MM.1S (cell line): ENCODE results near the gene CPLANE1.
"Not testable (repeated sequence)": the region's sequence is repeated elsewhere in the genome, so short reads cannot be mapped to it uniquely, and the experiment has no call there.

Experiments used
- DNase-seq: peaks from one replicate; pipeline ENCODE4 v3.0.0-alpha.2; 2015
- H2AFZ ChIP-seq: fragments of 300-600 bp; sonication (generic); 2 replicates; pipeline ENCODE4 v1.6.0; 2016; ENCODE audit warnings: antibody characterized with exemption, low read length
- H3F3A ChIP-seq: fragments of 300-600 bp; sonication (generic); 2 replicates; pipeline ENCODE4 v1.6.1; 2016; ENCODE audit warnings: mild to moderate bottlenecking, antibody characterized with exemption, low read length, moderate library complexity, mixed read lengths; ENCODE audit not compliant: insufficient read depth
- H3K27ac ChIP-seq: fragments of 300-600 bp; sonication (generic); 2 replicates; pipeline ENCODE4 v1.5.1; 2016; ENCODE audit warnings: mild to moderate bottlenecking, low read length
- H3K27me3 ChIP-seq: fragments of 300-600 bp; sonication (generic); replicated peaks from 2 replicates; pipeline ENCODE4 v1.6.0; 2016; ENCODE audit warnings: low read length; ENCODE audit not compliant: insufficient read depth
- H3K36me3 ChIP-seq: fragments of 300-600 bp; sonication (generic); replicated peaks from 2 replicates; pipeline ENCODE4 v1.6.1; 2016; ENCODE audit warnings: mild to moderate bottlenecking, low read length, mixed read lengths; ENCODE audit not compliant: insufficient read depth
- H3K4me1 ChIP-seq: fragments of 300-600 bp; sonication (generic); 2 replicates; pipeline ENCODE4 v1.6.1; 2016; ENCODE audit warnings: low read length, mixed read lengths
- H3K4me2 ChIP-seq: fragments of 300-600 bp; sonication (generic); 2 replicates; pipeline ENCODE4 v1.6.0; 2016; ENCODE audit warnings: low read depth, low read length
- H3K4me3 ChIP-seq: fragments of 300-600 bp; sonication (generic); 2 replicates; pipeline ENCODE4 v1.5.1; 2016; ENCODE audit warnings: low read length, mixed read lengths
- H3K79me2 ChIP-seq: fragments of 300-600 bp; sonication (generic); 2 replicates; pipeline ENCODE4 v1.6.1; 2016; ENCODE audit warnings: mixed run types, low read length, mixed read lengths
- H3K9ac ChIP-seq: fragments of 300-600 bp; sonication (generic); 2 replicates; pipeline ENCODE4 v1.6.1; 2016; ENCODE audit warnings: low read length, mixed read lengths
- H3K9me2 ChIP-seq: fragments of 300-600 bp; sonication (generic); replicated peaks from 2 replicates; pipeline ENCODE4 v1.6.1; 2016; ENCODE audit warnings: mild to moderate bottlenecking, low read length, mixed read lengths; ENCODE audit not compliant: insufficient read depth
- H3K9me3 ChIP-seq: fragments of 300-600 bp; sonication (generic); replicated peaks from 2 replicates; pipeline ENCODE4 v1.6.1; 2016; ENCODE audit warnings: mild to moderate bottlenecking, low read length, mixed read lengths; ENCODE audit not compliant: insufficient read depth
- H4K20me1 ChIP-seq: fragments of 300-600 bp; sonication (generic); 2 replicates; pipeline ENCODE4 v1.6.1; 2016; ENCODE audit warnings: mild to moderate bottlenecking, low read length, moderate library complexity, mixed read lengths; ENCODE audit not compliant: insufficient read depth
- CTCF ChIP-seq: fragments of 300-600 bp; sonication (generic); IDR thresholded peaks from 2 replicates; pipeline ENCODE4 v1.5.1; 2016; ENCODE audit warnings: antibody characterized with exemption, low read length, mixed read lengths
- EZH2 ChIP-seq: fragments of 300-600 bp; sonication (generic); optimal IDR thresholded peaks from 2 replicates; pipeline ENCODE3; 2017; ENCODE audit warnings: low read depth, mild to moderate bottlenecking, antibody characterized with exemption, low read length, mixed read lengths
- EZH2phosphoT487 ChIP-seq: fragments of 300-600 bp; sonication (generic); IDR thresholded peaks from 2 replicates; pipeline ENCODE4 v1.6.1; 2018; ENCODE audit warnings: antibody characterized with exemption, low read length

Gene CPLANE1

GRCh38 chr5:37136694-37137093, 112.5 kb downstream of the CPLANE1 start:
- H3K4me2 ChIP-seq, result no peak overlapping the region
- no peaks in the 10 kb centered on the region for H3K4me1 ChIP-seq
- H3K9ac ChIP-seq, result no peak overlapping the region
- DNase-seq, result no peak
- H2AFZ ChIP-seq, result no peak overlapping the region
- no peaks in the 10 kb centered on the region for H3F3A ChIP-seq
- H3K9me2 ChIP-seq, result no peaks in the 10 kb centered on the region
- H3K36me3 ChIP-seq, result 0 out of 2 replicates have a peak, but pooled peaks cover 4% of the 10 kb centered on the region
- H3K4me3 ChIP-seq, result no peak overlapping the region
- no peaks in the 10 kb centered on the region for H3K27me3 ChIP-seq
- no peak overlapping the region for H3K27ac ChIP-seq
- TF ChIP-seq CTCF, result no peak
- no peak for TF ChIP-seq EZH2
- no peak for TF ChIP-seq EZH2phosphoT487
- H4K20me1 ChIP-seq, result no peaks in the 10 kb centered on the region
- H3K9me3 ChIP-seq, result no peaks in the 10 kb centered on the region
- no peaks in the 10 kb centered on the region for H3K79me2 ChIP-seq

GRCh38 chr5:37135312-37135711, 113.9 kb downstream of the CPLANE1 start:
- not testable (repeated sequence) for H3K36me3 ChIP-seq, H3K9me2 ChIP-seq, H3K9me3 ChIP-seq, H3K27me3 ChIP-seq, H3F3A ChIP-seq, H3K4me3 ChIP-seq, H3K27ac ChIP-seq, DNase-seq, H3K9ac ChIP-seq, H3K4me2 ChIP-seq, H3K79me2 ChIP-seq, H2AFZ ChIP-seq, H3K4me1 ChIP-seq, H4K20me1 ChIP-seq

- H3K36me3 ChIP-seq, result 0 out of 2 replicates have a peak, but pooled peaks cover 4% of the 10 kb centered on the region
- no peaks in the 10 kb centered on the region for H3K27me3 ChIP-seq
- no peaks in the 10 kb centered on the region for H3K4me1 ChIP-seq
- no peaks in the 10 kb centered on the region for H3K9me2 ChIP-seq
- H3K79me2 ChIP-seq, result no peaks in the 10 kb centered on the region
- H3K9me3 ChIP-seq, result no peaks in the 10 kb centered on the region
- H4K20me1 ChIP-seq, result no peaks in the 10 kb centered on the region
- H3K9ac ChIP-seq, result no peak overlapping the region
- H3K27ac ChIP-seq, result no peak overlapping the region
- no peak for DNase-seq
- H2AFZ ChIP-seq, result no peak overlapping the region
- TF ChIP-seq EZH2, result no peak
- no peak for TF ChIP-seq CTCF
- no peak for TF ChIP-seq EZH2phosphoT487
- no peak overlapping the region for H3K4me3 ChIP-seq
- H3F3A ChIP-seq, result no peaks in the 10 kb centered on the region
- H3K4me2 ChIP-seq, result no peak overlapping the region
These were observed 115.2 kb downstream of the CPLANE1 start for GRCh38 chr5:37133939-37134338.

- Histone ChIP-seq H3F3A (no peaks in the 10 kb centered on the region), H3K9me3 (no peaks in the 10 kb centered on the region), H3K4me2 (no peak overlapping the region), H3K27ac (no peak overlapping the region), H3K4me1 (no peaks in the 10 kb centered on the region), H3K79me2 (no peaks in the 10 kb centered on the region), H3K36me3 (no peaks in the 10 kb centered on the region), H4K20me1 (no peaks in the 10 kb centered on the region), H3K27me3 (no peaks in the 10 kb centered on the region), H2AFZ (no peak overlapping the region), H3K9me2 (no peaks in the 10 kb centered on the region), H3K9ac (no peak overlapping the region), H3K4me3 (no peak overlapping the region)
- TF ChIP-seq EZH2phosphoT487 (no peak), CTCF (no peak)
- DNase-seq, result no peak
These were observed 116.5 kb downstream of the CPLANE1 start for GRCh38 chr5:37132646-37133045.
